Cerebellar cortex (tissue), 1 donor: ENCODE results near the gene SKI.

Experiments
- DNase-seq: peaks from one replicate; pipeline ENCODE4 v3.0.0-alpha.2; 2015; ENCODE audit warnings: low spot score

The SKI gene

GRCh38 chr1:2340086-2340917 lies 112.2 kb downstream of the SKI start:
- no peak for DNase-seq

GRCh38 chr1:2340918-2341254 lies 112.8 kb downstream of the SKI start:
- DNase-seq: no peak

- no peak for DNase-seq
These were observed 113.7 kb downstream of the SKI start for GRCh38 chr1:2341706-2342383.

- no peak for DNase-seq
These were observed 114.4 kb downstream of the SKI start for GRCh38 chr1:2342384-2343022.

GRCh38 chr1:2343023-2343935 lies 115.2 kb downstream of the SKI start:
- DNase-seq: no peak

- no peak for DNase-seq
These were observed 116.1 kb downstream of the SKI start for GRCh38 chr1:2344121-2344681.

GRCh38 chr1:2344744-2345296 lies 116.7 kb downstream of the SKI start:
- no peak for DNase-seq

- DNase-seq: no peak
These were observed 117.4 kb downstream of the SKI start for GRCh38 chr1:2345297-2346075.

GRCh38 chr1:2346691-2347408 lies 118.7 kb downstream of the SKI start:
- no peak for DNase-seq

GRCh38 chr1:2347409-2347785 lies 119.3 kb downstream of the SKI start:
- DNase-seq: no peak

GRCh38 chr1:2347896-2348295 lies 119.8 kb downstream of the SKI start:
- DNase-seq: no peak

- no peak for DNase-seq
These were observed 120.5 kb downstream of the SKI start for GRCh38 chr1:2348346-2349325.

- no peak for DNase-seq
These were observed 121.7 kb downstream of the SKI start for GRCh38 chr1:2349806-2350205.

- no peak for DNase-seq
These were observed 122.4 kb downstream of the SKI start for GRCh38 chr1:2350501-2350900.

GRCh38 chr1:2350911-2351655 lies 123.0 kb downstream of the SKI start:
- DNase-seq: no peak

GRCh38 chr1:2351723-2352122 lies 123.6 kb downstream of the SKI start:
- no peak for DNase-seq

GRCh38 chr1:2352341-2352896 lies 124.3 kb downstream of the SKI start:
- no peak for DNase-seq
